HG02798 (cell line): ENCODE measurements around the gene CCNJ.

Experiments
- ATAC-seq: cut with Tn5 transposase; IDR thresholded peaks from one replicate; pipeline ENCODE4 v1.9.1; 2021; ENCODE audit warnings: mild to moderate bottlenecking; ENCODE audit not compliant: unreplicated experiment, poor library complexity

The CCNJ gene

GRCh38 chr10:96049340-96049739 lies 6.0 kb downstream of the CCNJ start:
- ATAC-seq: no peak

GRCh38 chr10:96053985-96054384 lies 10.6 kb downstream of the CCNJ start:
- ATAC-seq: no peak

GRCh38 chr10:96056787-96057186 lies 13.4 kb downstream of the CCNJ start:
- ATAC-seq: no peak

- no peak for ATAC-seq
Measured at GRCh38 chr10:96061232-96061631, 17.8 kb downstream of the CCNJ start.

- no peak for ATAC-seq
Measured at GRCh38 chr10:96072674-96073073, 29.3 kb downstream of the CCNJ start.

GRCh38 chr10:96073722-96074121 lies 30.3 kb downstream of the CCNJ start:
- ATAC-seq: no peak

- no peak for ATAC-seq
Measured at GRCh38 chr10:96074776-96075175, 31.4 kb downstream of the CCNJ start.

GRCh38 chr10:96075977-96076376 lies 32.6 kb downstream of the CCNJ start:
- no peak for ATAC-seq

GRCh38 chr10:96077156-96077555 lies 33.8 kb downstream of the CCNJ start:
- no peak for ATAC-seq

- no peak for ATAC-seq
Measured at GRCh38 chr10:96082153-96082552, 38.8 kb downstream of the CCNJ start.

- no peak for ATAC-seq
Measured at GRCh38 chr10:96082748-96083147, 39.4 kb downstream of the CCNJ start.

GRCh38 chr10:96089116-96089515 lies 45.7 kb downstream of the CCNJ start:
- no peak for ATAC-seq

- ATAC-seq: peak; percentile 89
Measured at GRCh38 chr10:96089670-96090462, 46.5 kb downstream of the CCNJ start.

GRCh38 chr10:96090463-96090800 lies 47.0 kb downstream of the CCNJ start:
- no peak for ATAC-seq

- ATAC-seq: no peak
Measured at GRCh38 chr10:96092999-96093767, 49.8 kb downstream of the CCNJ start.

- ATAC-seq: no peak
Measured at GRCh38 chr10:96093948-96094347, 50.6 kb downstream of the CCNJ start.

- ATAC-seq: no peak
Measured at GRCh38 chr10:96096958-96097357, 53.6 kb downstream of the CCNJ start.

GRCh38 chr10:96097865-96098264 lies 54.5 kb downstream of the CCNJ start:
- no peak for ATAC-seq

GRCh38 chr10:96107623-96108038 lies 64.2 kb downstream of the CCNJ start:
- no peak for ATAC-seq
